ENCODE measurements around the gene RGL2.

DNA sequence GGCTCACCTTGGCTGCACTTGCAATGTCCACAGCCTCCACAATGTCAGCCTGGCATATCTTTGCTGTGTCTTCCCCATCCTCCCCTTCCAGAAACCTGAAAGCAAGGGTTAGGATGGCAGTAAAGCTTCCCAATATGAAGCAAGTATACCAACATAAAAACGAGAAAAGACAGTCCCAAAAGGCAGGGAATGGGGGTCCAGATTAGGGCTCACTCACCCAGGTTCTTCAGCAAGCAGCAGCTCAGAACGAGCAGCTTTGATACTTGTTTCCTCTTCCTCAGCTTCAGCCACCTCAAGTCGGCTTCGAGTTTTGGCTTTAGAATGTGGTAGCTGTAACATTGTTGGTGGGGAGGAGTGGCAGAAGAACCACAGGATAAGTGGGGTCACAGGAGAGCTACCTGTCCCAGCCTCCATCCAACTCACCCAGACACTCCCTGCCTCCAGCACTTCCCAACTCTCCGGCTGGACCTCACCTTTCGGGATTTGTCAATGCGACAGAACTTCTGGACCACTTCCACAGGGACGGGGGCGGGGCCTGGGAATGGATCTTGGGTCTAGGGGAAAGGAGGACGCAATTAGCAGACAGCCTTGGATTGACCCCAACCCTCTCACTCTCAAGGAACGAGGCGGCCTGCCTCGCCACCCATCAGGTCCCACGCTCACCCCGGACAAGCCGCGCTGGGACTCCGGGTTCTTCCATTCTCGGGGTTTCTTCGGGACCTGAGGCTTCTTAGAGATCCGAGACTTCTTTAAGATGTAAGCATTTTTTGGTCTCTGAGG, 10.4 kb downstream of the RGL2 start:
- no peak for TF ChIP-seq EZH2 (IDR thresholded peaks at IDR 0.05; ENCODE audit: borderline replicate concordance, insufficient read depth, low read depth, low read length, poor library complexity, severe bottlenecking)
- TF ChIP-seq, protein P1, sequence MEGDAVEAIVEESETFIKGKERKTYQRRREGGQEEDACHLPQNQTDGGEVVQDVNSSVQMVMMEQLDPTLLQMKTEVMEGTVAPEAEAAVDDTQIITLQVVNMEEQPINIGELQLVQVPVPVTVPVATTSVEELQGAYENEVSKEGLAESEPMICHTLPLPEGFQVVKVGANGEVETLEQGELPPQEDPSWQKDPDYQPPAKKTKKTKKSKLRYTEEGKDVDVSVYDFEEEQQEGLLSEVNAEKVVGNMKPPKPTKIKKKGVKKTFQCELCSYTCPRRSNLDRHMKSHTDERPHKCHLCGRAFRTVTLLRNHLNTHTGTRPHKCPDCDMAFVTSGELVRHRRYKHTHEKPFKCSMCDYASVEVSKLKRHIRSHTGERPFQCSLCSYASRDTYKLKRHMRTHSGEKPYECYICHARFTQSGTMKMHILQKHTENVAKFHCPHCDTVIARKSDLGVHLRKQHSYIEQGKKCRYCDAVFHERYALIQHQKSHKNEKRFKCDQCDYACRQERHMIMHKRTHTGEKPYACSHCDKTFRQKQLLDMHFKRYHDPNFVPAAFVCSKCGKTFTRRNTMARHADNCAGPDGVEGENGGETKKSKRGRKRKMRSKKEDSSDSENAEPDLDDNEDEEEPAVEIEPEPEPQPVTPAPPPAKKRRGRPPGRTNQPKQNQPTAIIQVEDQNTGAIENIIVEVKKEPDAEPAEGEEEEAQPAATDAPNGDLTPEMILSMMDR (IDR thresholded peaks at IDR 0.05): no peak

All from B cell (primary cell).